Measurements from ENCODE around the gene NEMP2.

DNA sequence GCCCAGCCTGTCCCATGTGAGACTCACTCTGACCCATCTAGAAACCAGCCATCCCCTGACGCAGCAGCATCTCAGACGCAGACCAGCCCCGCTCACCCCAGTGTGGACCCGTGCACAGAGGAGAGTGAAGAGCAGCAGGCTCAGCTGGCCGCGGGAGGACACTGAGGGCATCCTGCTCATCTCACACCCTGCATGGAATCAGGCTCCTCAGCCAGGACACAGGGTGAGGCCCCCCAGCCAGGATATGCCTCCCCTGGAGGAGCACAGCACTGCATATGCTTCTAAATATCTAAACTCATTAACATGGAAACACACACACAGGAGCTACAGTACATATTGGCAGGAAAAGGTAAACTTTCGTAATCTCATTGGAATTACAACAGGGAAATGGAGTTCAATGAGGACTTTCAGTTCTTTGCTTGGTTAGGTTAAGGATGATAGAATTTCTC, 34.4 kb downstream of the NEMP2 start:
- TF ChIP-seq, protein P1, sequence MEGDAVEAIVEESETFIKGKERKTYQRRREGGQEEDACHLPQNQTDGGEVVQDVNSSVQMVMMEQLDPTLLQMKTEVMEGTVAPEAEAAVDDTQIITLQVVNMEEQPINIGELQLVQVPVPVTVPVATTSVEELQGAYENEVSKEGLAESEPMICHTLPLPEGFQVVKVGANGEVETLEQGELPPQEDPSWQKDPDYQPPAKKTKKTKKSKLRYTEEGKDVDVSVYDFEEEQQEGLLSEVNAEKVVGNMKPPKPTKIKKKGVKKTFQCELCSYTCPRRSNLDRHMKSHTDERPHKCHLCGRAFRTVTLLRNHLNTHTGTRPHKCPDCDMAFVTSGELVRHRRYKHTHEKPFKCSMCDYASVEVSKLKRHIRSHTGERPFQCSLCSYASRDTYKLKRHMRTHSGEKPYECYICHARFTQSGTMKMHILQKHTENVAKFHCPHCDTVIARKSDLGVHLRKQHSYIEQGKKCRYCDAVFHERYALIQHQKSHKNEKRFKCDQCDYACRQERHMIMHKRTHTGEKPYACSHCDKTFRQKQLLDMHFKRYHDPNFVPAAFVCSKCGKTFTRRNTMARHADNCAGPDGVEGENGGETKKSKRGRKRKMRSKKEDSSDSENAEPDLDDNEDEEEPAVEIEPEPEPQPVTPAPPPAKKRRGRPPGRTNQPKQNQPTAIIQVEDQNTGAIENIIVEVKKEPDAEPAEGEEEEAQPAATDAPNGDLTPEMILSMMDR (optimal IDR thresholded peaks at IDR 0.05 in 1 of 3, IDR thresholded peaks at IDR 0.05 in 1 of 3, conservative IDR thresholded peaks at IDR 0.05 in 1 of 3; ENCODE audit: extremely low read depth in 1 of 3, insufficient read depth in 2 of 3, low read length in 3 of 3) = no peak
- TF ChIP-seq EZH2 (IDR thresholded peaks at IDR 0.05; ENCODE audit: low read length) = no peak
